SK-N-SH (cell line): ENCODE measurements around the gene POT1. TPM values are rescaled to one million over a fixed set of nuclear protein-coding genes. Genes with fewer than 3 reads are reported as not detected.

Experiments
- CTCF ChIA-PET: fragments of 300-600, 350-600 bp; formaldehyde crosslinking; extraction: SDS; loops from one replicate; lab custom pipeline; 2021; lab: Yijun Ruan, JAX
- POLR2A ChIA-PET: fragments of 350-600 bp; sonication (Branson Sonifier 250); formaldehyde crosslinking; extraction: SDS; loops from one replicate; lab custom pipeline; 2020; ENCODE audit warnings: antibody characterized with exemption, inconsistent platforms; lab: Yijun Ruan, JAX
- DNase-seq: peaks from one replicate; pipeline ENCODE4 v3.0.0; 2012
- H2AFZ ChIP-seq: fragments of 200-600 bp; sonication (generic); 2 replicates; pipeline ENCODE4 v1.8.1; 2016; ENCODE audit warnings: antibody characterized with exemption, mild to moderate bottlenecking, low read depth
- H3F3A ChIP-seq: fragments of 200-600 bp; sonication (generic); replicated peaks from 2 replicates; pipeline ENCODE3; 2016; ENCODE audit warnings: antibody characterized with exemption, mild to moderate bottlenecking; ENCODE audit not compliant: insufficient read depth
- H3K27ac ChIP-seq, 2 experiments: fragments of 200-500 bp in 1 of 2; fragments of 200-600 bp in 1 of 2; sonication (Bioruptor generic) in 1 of 2; sonication (generic), shearing (Covaris generic) in 1 of 2; 2 replicates each; pipeline versions ENCODE4 v1.5.1 to v1.6.1; 2014 to 2016; ENCODE audit warnings: low read depth in 2 of 2, inconsistent platforms in 1 of 2, low read length in 1 of 2, mild to moderate bottlenecking in 1 of 2, mixed read lengths in 1 of 2
- H3K27me3 ChIP-seq: fragments of 200-600 bp; sonication (generic), shearing (Covaris generic); 2 replicates; pipeline ENCODE4 v1.6.1; 2016; ENCODE audit warnings: mixed run types; ENCODE audit not compliant: insufficient read depth
- H3K36me3 ChIP-seq, 2 experiments: fragments of 200-500 bp in 1 of 2; fragments of 200-600 bp in 1 of 2; sonication (Bioruptor generic) in 1 of 2; sonication (generic) in 1 of 2; replicated peaks in 1 of 2; 2 replicates each; pipeline versions ENCODE3 to v1.5.1; 2014 to 2016; ENCODE audit warnings: low read length in 1 of 2, mild to moderate bottlenecking in 1 of 2; ENCODE audit not compliant: insufficient read depth in 2 of 2, control insufficient read depth in 1 of 2
- H3K4me1 ChIP-seq, 2 experiments: fragments of 200-500 bp in 1 of 2; fragments of 200-600 bp in 1 of 2; sonication (Bioruptor generic) in 1 of 2; sonication (generic), shearing (Covaris generic) in 1 of 2; 2 replicates each; pipeline versions ENCODE4 v1.5.1 to v1.6.1; 2014 to 2016; ENCODE audit warnings: low read depth in 1 of 2, low read length in 1 of 2, mixed run types in 1 of 2; ENCODE audit not compliant: insufficient read depth in 2 of 2, control insufficient read depth in 1 of 2
- H3K4me2 ChIP-seq: fragments of 200-600 bp; sonication (generic), shearing (Covaris generic); 2 replicates; pipeline ENCODE4 v1.6.1; 2017; ENCODE audit warnings: mixed run types
- H3K4me3 ChIP-seq, 2 experiments: fragments of 200-500 bp in 1 of 2; fragments of 200-600 bp in 1 of 2; sonication (Bioruptor generic) in 1 of 2; sonication (generic), shearing (Covaris generic) in 1 of 2; 2 replicates each; pipeline versions ENCODE4 v1.5.1 to v1.8.1; 2014 to 2016; ENCODE audit warnings: low read depth in 2 of 2, inconsistent platforms in 1 of 2, low read length in 1 of 2, mild to moderate bottlenecking in 1 of 2, mixed read lengths in 1 of 2, moderate library complexity in 1 of 2
- H3K79me2 ChIP-seq: fragments of 200-600 bp; sonication (generic); 2 replicates; pipeline ENCODE4 v1.8.1; 2017; ENCODE audit warnings: mild to moderate bottlenecking; ENCODE audit not compliant: insufficient read depth
- H3K9ac ChIP-seq: fragments of 200-600 bp; sonication (generic); 2 replicates; pipeline ENCODE4 v1.6.1; 2017; ENCODE audit warnings: mixed run types
- H3K9me2 ChIP-seq: fragments of 200-600 bp; sonication (generic); 2 replicates; pipeline ENCODE4 v1.6.1; 2017; ENCODE audit warnings: mixed run types
- H3K9me3 ChIP-seq: fragments of 200-600 bp; sonication (generic); 2 replicates; pipeline ENCODE4 v1.6.1; 2017; ENCODE audit warnings: mixed run types, mild to moderate bottlenecking, moderate library complexity
- H4K20me1 ChIP-seq: fragments of 200-600 bp; sonication (generic); 2 replicates; pipeline ENCODE4 v1.6.1; 2017; ENCODE audit warnings: mild to moderate bottlenecking, mixed run types; ENCODE audit not compliant: insufficient read depth
- CHD2 ChIP-seq: fragments of 150-350 bp; IDR thresholded peaks from 2 replicates; pipeline ENCODE4 v1.6.1; 2018; ENCODE audit warnings: low read length; ENCODE audit not compliant: partially characterized antibody
- ELF1 ChIP-seq: IDR thresholded peaks from 2 replicates; pipeline ENCODE4 v1.4.0; 2012
- EP300 ChIP-seq, 2 experiments: IDR thresholded peaks; 2 replicates each; pipeline versions ENCODE4 v1.4.0 to v1.6.1; 2012; ENCODE audit warnings: borderline replicate concordance in 1 of 2, low read depth in 1 of 2, low read length in 1 of 2
- FOSL2 ChIP-seq: IDR thresholded peaks from 2 replicates; pipeline ENCODE4 v1.4.0; 2012; ENCODE audit warnings: low read depth, mild to moderate bottlenecking, moderate library complexity, borderline replicate concordance
- FOXJ3 ChIP-seq: sonication (generic); formaldehyde crosslinking; IDR thresholded peaks from 2 replicates; pipeline ENCODE4 v1.5.1; 2020; ENCODE audit warnings: mild to moderate bottlenecking, missing genetic modification reagents
- FOXM1 ChIP-seq: IDR thresholded peaks from 2 replicates; pipeline ENCODE4 v1.4.0; 2012; ENCODE audit warnings: low read depth, mild to moderate bottlenecking
- GABPA ChIP-seq: IDR thresholded peaks from 2 replicates; pipeline ENCODE4 v1.4.0; 2012; ENCODE audit warnings: low read depth, mild to moderate bottlenecking
- JUND ChIP-seq: IDR thresholded peaks from 2 replicates; pipeline ENCODE4 v1.4.0; 2012
- MXI1 ChIP-seq: IDR thresholded peaks from 2 replicates; pipeline ENCODE4 v1.6.1; 2012; ENCODE audit warnings: mild to moderate bottlenecking, low read depth, low read length, improper control_type of control experiment
- NRF1 ChIP-seq: IDR thresholded peaks from 2 replicates; pipeline ENCODE4 v1.6.1; 2012; ENCODE audit warnings: low read depth, mild to moderate bottlenecking, low read length
- POLR2AphosphoS5 ChIP-seq: IDR thresholded peaks from 2 replicates; pipeline ENCODE4 v1.6.1; 2012; ENCODE audit warnings: low read depth, low read length
- RAD21 ChIP-seq: IDR thresholded peaks from 2 replicates; pipeline ENCODE4 v1.6.1; 2012; ENCODE audit warnings: mild to moderate bottlenecking, low read length
- RCOR1 ChIP-seq: fragments of 150-350 bp; IDR thresholded peaks from 2 replicates; pipeline ENCODE4 v1.6.1; 2017; ENCODE audit warnings: antibody characterized with exemption, low read length
- RXRA ChIP-seq: IDR thresholded peaks from 2 replicates; pipeline ENCODE4 v1.4.0; 2012; ENCODE audit warnings: low read depth, mild to moderate bottlenecking, borderline replicate concordance
- SIN3A ChIP-seq: IDR thresholded peaks from 2 replicates; pipeline ENCODE4 v1.6.1; 2012; ENCODE audit warnings: low read depth, mild to moderate bottlenecking, low read length, moderate library complexity, borderline replicate concordance
- SMC3 ChIP-seq: IDR thresholded peaks from 2 replicates; pipeline ENCODE4 v1.6.1; 2012; ENCODE audit warnings: low read depth, low read length, improper control_type of control experiment
- TAF1 ChIP-seq: IDR thresholded peaks from 2 replicates; pipeline ENCODE4 v1.6.1; 2012; ENCODE audit warnings: low read depth, mild to moderate bottlenecking, low read length, moderate library complexity, borderline replicate concordance
- TCF12 ChIP-seq: IDR thresholded peaks from 2 replicates; pipeline ENCODE4 v1.4.0; 2012
- WGBS: methylation state at CpG from one replicate; pipeline ENCODE4 v1.1.6; 2017; ENCODE audit warnings: low lambda C conversion rate; 5-methylcytosine and 5-hydroxymethylcytosine counted together
- polyA plus RNA-seq, 3 experiments: library from polyadenylated mRNA; depleted of rRNA; stranded (reverse); fragments of >200 nt; gene quantifications; 2 replicates each; pipeline ENCODE4 v1.2.3, GENCODE V29; 2012
- TF ChIP-seq, protein P1 (sequence below): fragments of 150-350 bp; IDR thresholded peaks from 2 replicates; pipeline ENCODE4 v1.6.1; 2016; ENCODE audit warnings: mild to moderate bottlenecking, low read depth, low read length
- TF ChIP-seq, protein P2 (sequence below): IDR thresholded peaks from 2 replicates; pipeline ENCODE4 v1.4.0; 2012; ENCODE audit warnings: low read depth
- TF ChIP-seq, protein P3 (sequence below): IDR thresholded peaks from 2 replicates; pipeline ENCODE4 v1.6.1; 2012; ENCODE audit warnings: mild to moderate bottlenecking, low read depth, low read length, moderate library complexity
- TF ChIP-seq, protein P4 (sequence below): IDR thresholded peaks from 2 replicates; pipeline ENCODE4 v1.4.0; 2012; ENCODE audit warnings: low read depth, borderline replicate concordance
- TF ChIP-seq, protein P5 (sequence below): IDR thresholded peaks from 2 replicates; pipeline ENCODE4; 2012

Gene POT1, protein sequence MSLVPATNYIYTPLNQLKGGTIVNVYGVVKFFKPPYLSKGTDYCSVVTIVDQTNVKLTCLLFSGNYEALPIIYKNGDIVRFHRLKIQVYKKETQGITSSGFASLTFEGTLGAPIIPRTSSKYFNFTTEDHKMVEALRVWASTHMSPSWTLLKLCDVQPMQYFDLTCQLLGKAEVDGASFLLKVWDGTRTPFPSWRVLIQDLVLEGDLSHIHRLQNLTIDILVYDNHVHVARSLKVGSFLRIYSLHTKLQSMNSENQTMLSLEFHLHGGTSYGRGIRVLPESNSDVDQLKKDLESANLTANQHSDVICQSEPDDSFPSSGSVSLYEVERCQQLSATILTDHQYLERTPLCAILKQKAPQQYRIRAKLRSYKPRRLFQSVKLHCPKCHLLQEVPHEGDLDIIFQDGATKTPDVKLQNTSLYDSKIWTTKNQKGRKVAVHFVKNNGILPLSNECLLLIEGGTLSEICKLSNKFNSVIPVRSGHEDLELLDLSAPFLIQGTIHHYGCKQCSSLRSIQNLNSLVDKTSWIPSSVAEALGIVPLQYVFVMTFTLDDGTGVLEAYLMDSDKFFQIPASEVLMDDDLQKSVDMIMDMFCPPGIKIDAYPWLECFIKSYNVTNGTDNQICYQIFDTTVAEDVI
- 18.1 and 23.9 TPM in 2 replicates for polyA plus RNA-seq (2012; rRNA removed)
- 20.3 and 22.2 TPM in 2 replicates for polyA plus RNA-seq (2012; cell fraction: cytosol; rRNA removed)
- 17.6 and 42.4 TPM in 2 replicates for polyA plus RNA-seq (2012; cell fraction: nucleus; rRNA removed)

DNA sequence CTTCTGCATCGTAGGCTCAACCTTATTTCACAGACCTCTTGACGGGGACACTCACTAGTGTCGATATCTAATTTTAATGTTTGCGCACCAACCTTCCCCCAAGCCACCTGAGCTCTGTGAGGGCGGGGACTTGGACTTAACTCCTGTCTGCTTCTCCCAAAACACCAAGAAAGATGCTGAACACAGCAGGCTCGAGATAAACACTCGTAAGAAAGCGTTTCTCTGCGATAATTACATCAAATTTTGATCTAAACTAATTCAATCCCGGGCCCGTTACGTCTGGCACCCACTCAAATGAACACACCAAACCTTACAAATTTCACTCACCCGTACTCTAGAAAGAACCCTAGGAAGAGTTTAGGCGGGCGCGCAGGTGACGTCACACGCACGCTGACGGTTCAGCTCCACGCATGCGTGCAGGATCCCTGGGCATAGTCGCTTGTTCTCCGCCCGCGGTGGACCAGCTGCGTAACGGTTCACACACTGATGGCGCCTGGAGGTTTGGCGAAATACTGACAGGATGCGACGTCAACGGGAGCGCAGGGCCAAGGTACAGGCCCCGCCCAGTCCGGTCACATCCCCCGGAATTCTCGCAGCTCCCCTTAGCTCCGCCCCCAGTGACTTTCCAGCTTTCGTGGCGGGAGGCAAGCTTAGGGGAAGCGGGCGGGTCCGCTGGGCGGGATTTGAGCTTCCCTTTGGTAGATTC lies at the start of gene POT1:
TSS of gene POT1 (minus strand) at position 359 of the 706 bp plus-strand sequence. CDS start 32,652 bp downstream, outside the sequence.
- no peaks in the 10 kb centered on the region for H4K20me1 ChIP-seq
- peak within 1 kb of the TSS; percentile 95 for H2AFZ ChIP-seq
- H3K36me3 ChIP-seq, result peaks cover 0 to 13% of the 10 kb centered on the region in 2 experiments
- WGBS, result 1% methylated on average over 45 of the region's 45 CpGs
- peak within 1 kb of the TSS; percentile 76 for H3K9ac ChIP-seq
- peaks cover 4 to 7% of the 10 kb centered on the region in 2 experiments; a peak in 2 of 4 replicates for H3K4me1 ChIP-seq
- H3K9me3 ChIP-seq, result no peaks in the 10 kb centered on the region
- H3K27me3 ChIP-seq, result no peaks in the 10 kb centered on the region
- H3K4me3 ChIP-seq, result peak within 1 kb of the TSS; percentile 75 to 84
- no peaks in the 10 kb centered on the region for H3K9me2 ChIP-seq
- ChIA-PET POLR2A (interaction anchor here (0.8 to 1.3 kb wide), 2 partner anchors 10 to 11 kb away, joined by 4 to 5 read pairs; no protein-coding TSS in a partner anchor), CTCF (interaction anchor here (0.5 to 1.3 kb wide), 3 partner anchors 104 to 1263 kb away, joined by 3 to 5 read pairs (median 3); no protein-coding TSS in a partner anchor)
- DNase-seq, result peak; percentile 94
- peaks cover 47% of the 10 kb centered on the region for H3K79me2 ChIP-seq
- peak within 1 kb of the TSS; percentile 73 for H3K4me2 ChIP-seq
- H3F3A ChIP-seq, result no peaks in the 10 kb centered on the region
- peak within 1 kb of the TSS; percentile 85 to 92 for H3K27ac ChIP-seq
- TF ChIP-seq POLR2AphosphoS5 (peak; percentile 93), SIN3A (no peak), TCF12 (peak; percentile 52; the same call in 1 of the 2 replicates), SMC3 (0 out of 2 replicates have a peak, but pooled peaks have one; percentile 4), TAF1 (peak; percentile 11), JUND (no peak), FOXM1 (no peak), EP300 (IDR thresholded peaks at IDR 0.05; ENCODE audit: borderline replicate concordance in 1 of 2, low read depth in 1 of 2, low read length in 1 of 2) (no peak), MXI1 (peak; percentile 88), GABPA (peak; percentile 79), FOXJ3 (CRISPR knock-in tag) (no peak), CHD2 (peak; percentile 96), ELF1 (peak; percentile 29; the same call in 1 of the 2 replicates), RXRA (no peak), FOSL2 (no peak; the same call in 1 of the 2 replicates), RAD21 (no peak; the same call in 1 of the 2 replicates), RCOR1 (0 out of 2 replicates have a peak, but pooled peaks have one; percentile 10), NRF1 (peak; percentile 93)
- TF ChIP-seq, protein P1, sequence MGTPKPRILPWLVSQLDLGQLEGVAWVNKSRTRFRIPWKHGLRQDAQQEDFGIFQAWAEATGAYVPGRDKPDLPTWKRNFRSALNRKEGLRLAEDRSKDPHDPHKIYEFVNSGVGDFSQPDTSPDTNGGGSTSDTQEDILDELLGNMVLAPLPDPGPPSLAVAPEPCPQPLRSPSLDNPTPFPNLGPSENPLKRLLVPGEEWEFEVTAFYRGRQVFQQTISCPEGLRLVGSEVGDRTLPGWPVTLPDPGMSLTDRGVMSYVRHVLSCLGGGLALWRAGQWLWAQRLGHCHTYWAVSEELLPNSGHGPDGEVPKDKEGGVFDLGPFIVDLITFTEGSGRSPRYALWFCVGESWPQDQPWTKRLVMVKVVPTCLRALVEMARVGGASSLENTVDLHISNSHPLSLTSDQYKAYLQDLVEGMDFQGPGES, result no peak
- TF ChIP-seq, protein P2, sequence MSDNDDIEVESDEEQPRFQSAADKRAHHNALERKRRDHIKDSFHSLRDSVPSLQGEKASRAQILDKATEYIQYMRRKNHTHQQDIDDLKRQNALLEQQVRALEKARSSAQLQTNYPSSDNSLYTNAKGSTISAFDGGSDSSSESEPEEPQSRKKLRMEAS, result peak; percentile 97
- TF ChIP-seq, protein P3, sequence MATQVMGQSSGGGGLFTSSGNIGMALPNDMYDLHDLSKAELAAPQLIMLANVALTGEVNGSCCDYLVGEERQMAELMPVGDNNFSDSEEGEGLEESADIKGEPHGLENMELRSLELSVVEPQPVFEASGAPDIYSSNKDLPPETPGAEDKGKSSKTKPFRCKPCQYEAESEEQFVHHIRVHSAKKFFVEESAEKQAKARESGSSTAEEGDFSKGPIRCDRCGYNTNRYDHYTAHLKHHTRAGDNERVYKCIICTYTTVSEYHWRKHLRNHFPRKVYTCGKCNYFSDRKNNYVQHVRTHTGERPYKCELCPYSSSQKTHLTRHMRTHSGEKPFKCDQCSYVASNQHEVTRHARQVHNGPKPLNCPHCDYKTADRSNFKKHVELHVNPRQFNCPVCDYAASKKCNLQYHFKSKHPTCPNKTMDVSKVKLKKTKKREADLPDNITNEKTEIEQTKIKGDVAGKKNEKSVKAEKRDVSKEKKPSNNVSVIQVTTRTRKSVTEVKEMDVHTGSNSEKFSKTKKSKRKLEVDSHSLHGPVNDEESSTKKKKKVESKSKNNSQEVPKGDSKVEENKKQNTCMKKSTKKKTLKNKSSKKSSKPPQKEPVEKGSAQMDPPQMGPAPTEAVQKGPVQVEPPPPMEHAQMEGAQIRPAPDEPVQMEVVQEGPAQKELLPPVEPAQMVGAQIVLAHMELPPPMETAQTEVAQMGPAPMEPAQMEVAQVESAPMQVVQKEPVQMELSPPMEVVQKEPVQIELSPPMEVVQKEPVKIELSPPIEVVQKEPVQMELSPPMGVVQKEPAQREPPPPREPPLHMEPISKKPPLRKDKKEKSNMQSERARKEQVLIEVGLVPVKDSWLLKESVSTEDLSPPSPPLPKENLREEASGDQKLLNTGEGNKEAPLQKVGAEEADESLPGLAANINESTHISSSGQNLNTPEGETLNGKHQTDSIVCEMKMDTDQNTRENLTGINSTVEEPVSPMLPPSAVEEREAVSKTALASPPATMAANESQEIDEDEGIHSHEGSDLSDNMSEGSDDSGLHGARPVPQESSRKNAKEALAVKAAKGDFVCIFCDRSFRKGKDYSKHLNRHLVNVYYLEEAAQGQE, result no peak; the same call in 1 of the 2 replicates
- TF ChIP-seq, protein P4, sequence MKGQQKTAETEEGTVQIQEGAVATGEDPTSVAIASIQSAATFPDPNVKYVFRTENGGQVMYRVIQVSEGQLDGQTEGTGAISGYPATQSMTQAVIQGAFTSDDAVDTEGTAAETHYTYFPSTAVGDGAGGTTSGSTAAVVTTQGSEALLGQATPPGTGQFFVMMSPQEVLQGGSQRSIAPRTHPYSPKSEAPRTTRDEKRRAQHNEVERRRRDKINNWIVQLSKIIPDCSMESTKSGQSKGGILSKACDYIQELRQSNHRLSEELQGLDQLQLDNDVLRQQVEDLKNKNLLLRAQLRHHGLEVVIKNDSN, result no peak; the same call in 1 of the 2 replicates
- TF ChIP-seq, protein P5, sequence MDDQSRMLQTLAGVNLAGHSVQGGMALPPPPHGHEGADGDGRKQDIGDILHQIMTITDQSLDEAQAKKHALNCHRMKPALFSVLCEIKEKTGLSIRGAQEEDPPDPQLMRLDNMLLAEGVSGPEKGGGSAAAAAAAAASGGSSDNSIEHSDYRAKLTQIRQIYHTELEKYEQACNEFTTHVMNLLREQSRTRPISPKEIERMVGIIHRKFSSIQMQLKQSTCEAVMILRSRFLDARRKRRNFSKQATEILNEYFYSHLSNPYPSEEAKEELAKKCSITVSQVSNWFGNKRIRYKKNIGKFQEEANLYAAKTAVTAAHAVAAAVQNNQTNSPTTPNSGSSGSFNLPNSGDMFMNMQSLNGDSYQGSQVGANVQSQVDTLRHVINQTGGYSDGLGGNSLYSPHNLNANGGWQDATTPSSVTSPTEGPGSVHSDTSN, result no peak
